B cell (primary cell): ENCODE data around the gene ELL3.

ENCODE experiments used
- EZH2 ChIP-seq: IDR thresholded peaks from 2 replicates; pipeline ENCODE4 v1.6.1; 2012; ENCODE audit warnings: borderline replicate concordance, low read depth, mild to moderate bottlenecking, moderate library complexity, low read length; ENCODE audit not compliant: insufficient read depth, poor library complexity, severe bottlenecking
- TF ChIP-seq, protein P1 (sequence below): fragments of 200-600 bp; IDR thresholded peaks from one replicate; pipeline ENCODE4 v1.8.0; 2022; ENCODE audit warnings: antibody characterized with exemption, mild to moderate bottlenecking

GRCh38 chr15:43789409-43789808 is 12.6 kb upstream of the ELL3 start:
- no peak for TF ChIP-seq EZH2
- TF ChIP-seq, protein P1, sequence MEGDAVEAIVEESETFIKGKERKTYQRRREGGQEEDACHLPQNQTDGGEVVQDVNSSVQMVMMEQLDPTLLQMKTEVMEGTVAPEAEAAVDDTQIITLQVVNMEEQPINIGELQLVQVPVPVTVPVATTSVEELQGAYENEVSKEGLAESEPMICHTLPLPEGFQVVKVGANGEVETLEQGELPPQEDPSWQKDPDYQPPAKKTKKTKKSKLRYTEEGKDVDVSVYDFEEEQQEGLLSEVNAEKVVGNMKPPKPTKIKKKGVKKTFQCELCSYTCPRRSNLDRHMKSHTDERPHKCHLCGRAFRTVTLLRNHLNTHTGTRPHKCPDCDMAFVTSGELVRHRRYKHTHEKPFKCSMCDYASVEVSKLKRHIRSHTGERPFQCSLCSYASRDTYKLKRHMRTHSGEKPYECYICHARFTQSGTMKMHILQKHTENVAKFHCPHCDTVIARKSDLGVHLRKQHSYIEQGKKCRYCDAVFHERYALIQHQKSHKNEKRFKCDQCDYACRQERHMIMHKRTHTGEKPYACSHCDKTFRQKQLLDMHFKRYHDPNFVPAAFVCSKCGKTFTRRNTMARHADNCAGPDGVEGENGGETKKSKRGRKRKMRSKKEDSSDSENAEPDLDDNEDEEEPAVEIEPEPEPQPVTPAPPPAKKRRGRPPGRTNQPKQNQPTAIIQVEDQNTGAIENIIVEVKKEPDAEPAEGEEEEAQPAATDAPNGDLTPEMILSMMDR = no peak
